Measurements from ENCODE around the gene SNX5. TPM values are rescaled to one million over a fixed set of nuclear protein-coding genes. Genes with fewer than 3 reads are reported as not detected.

Gene SNX5
- total RNA-seq, 5 donors from 2014 or later (not counting 1 experiment from before 2014, with no cell fraction given), result 53.6 to 68.9 (median 56.7) TPM

- H3K4me1 ChIP-seq (ENCODE audit: control insufficient read depth in 1 of 2, extremely low read depth in 1 of 2, insufficient read depth in 2 of 2, low read length in 2 of 2), result no peaks in the 10 kb centered on the region
- DNase-seq (no peak), ATAC-seq (replicated peaks in 1 of 4) (no peak)
- 93% methylated on average over 5 of the region's 8 CpGs for WGBS (ENCODE audit: insufficient coverage)
- no peak overlapping the region for H3K27ac ChIP-seq (ENCODE audit: low read length)
- H3K4me3 ChIP-seq (ENCODE audit: control insufficient read depth in 1 of 2, extremely low read depth in 1 of 2, low read length in 1 of 2), result no peak overlapping the region
- ChIA-PET POLR2A (no interaction called here), CTCF (interaction anchor here in 1 of 2 donors (0.6 kb wide), 1 partner anchor 20 kb away, joined by 3 read pairs; no protein-coding TSS in a partner anchor)
- Mint-ChIP-seq H3K36me3 (no peaks in the 10 kb centered on the region), H3K9me3 (no peaks in the 10 kb centered on the region), H3K4me1 (no peaks in the 10 kb centered on the region), H3K27ac (no peak overlapping the region), H3K27me3 (peaks cover 3 to 7% of the 10 kb centered on the region in 2 donors), H3K4me3 (no peak overlapping the region)
- H3K27me3 ChIP-seq (replicated peaks in 1 of 2; ENCODE audit: control insufficient read depth in 2 of 2, extremely low read depth in 1 of 2, insufficient read depth in 2 of 2, low read length in 1 of 2), result peaks cover 0 to 10% of the 10 kb centered on the region in 2 experiments
- no peaks in the 10 kb centered on the region for H3K9me3 ChIP-seq
- H3K36me3 ChIP-seq (ENCODE audit: control insufficient read depth in 2 of 2, extremely low read depth in 1 of 2, insufficient read depth in 1 of 2, low read length in 1 of 2), result no peaks in the 10 kb centered on the region
These were observed 49.4 kb downstream of the SNX5 start for GRCh38 chr20:17919149-17919548.

DNA sequence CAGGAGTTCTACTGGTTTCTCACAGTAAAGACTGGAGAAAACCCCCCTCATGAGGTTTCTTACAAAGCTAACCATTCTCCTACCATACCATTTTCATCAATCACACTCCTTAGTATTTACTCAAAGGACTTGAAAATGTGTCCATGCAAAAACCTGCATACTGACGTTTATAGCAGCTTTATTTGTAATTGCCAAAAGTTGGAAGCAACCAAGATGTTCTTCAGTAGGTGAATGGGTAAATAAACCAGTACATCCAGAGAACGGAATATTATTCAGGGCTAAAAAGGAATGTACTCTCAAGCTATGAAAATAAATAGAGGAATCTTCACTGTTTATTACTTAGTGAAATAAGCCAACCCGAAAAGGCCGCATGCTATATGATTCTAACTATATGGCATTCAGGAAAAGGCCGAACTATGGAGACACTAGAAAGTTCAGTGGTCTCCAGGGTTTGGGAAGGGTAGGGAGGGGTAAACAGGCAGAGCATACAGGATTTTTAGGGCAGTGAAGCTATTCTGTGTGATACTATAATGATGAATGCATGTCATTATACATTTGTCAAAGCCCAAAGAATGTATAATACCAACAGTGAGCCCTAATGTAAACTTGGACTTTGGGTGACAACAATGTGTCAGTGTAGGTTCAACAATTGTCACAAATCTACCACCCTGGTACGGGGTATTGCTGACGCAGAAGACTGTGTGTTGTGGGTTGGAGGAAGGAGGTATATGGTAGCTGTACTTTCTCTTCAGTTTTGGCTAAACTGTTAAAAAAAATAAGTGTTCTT, 50.6 kb downstream of the SNX5 start:
- CTCF ChIA-PET, result interaction anchor here (0.6 to 0.9 kb wide), 2 partner anchors 50 to 217 kb away, joined by 3 to 12 read pairs; no protein-coding TSS in a partner anchor
- no peak overlapping the region for H3K4me3 Mint-ChIP-seq
- 97% methylated on average over 3 of the region's 7 CpGs for WGBS (ENCODE audit: insufficient coverage)

GRCh38 chr20:17916433-17916891, 52.1 kb downstream of the SNX5 start:
- H3K27ac ChIP-seq (ENCODE audit: low read length), result no peak overlapping the region
- H3K27ac Mint-ChIP-seq, result no peak overlapping the region
- WGBS (ENCODE audit: insufficient coverage), result no CpG with 5 or more reads among the region's 3 CpGs
- H3K36me3 Mint-ChIP-seq, result no peaks in the 10 kb centered on the region
- no peaks in the 10 kb centered on the region for H3K36me3 ChIP-seq (ENCODE audit: control insufficient read depth in 2 of 2, extremely low read depth in 1 of 2, insufficient read depth in 1 of 2, low read length in 1 of 2)
- H3K4me3 Mint-ChIP-seq, result no peak overlapping the region
- no peaks in the 10 kb centered on the region for H3K9me3 Mint-ChIP-seq
- no peak for DNase-seq
- ChIA-PET POLR2A (no interaction called here), CTCF (no interaction called here)
- H3K9me3 ChIP-seq, result no peaks in the 10 kb centered on the region
- ATAC-seq (replicated peaks in 1 of 4), result no peak
- no peak overlapping the region for H3K4me3 ChIP-seq (ENCODE audit: control insufficient read depth in 1 of 2, extremely low read depth in 1 of 2, low read length in 1 of 2)
- no peaks in the 10 kb centered on the region for H3K4me1 ChIP-seq (ENCODE audit: control insufficient read depth in 1 of 2, extremely low read depth in 1 of 2, insufficient read depth in 2 of 2, low read length in 2 of 2)
- no peaks in the 10 kb centered on the region for H3K4me1 Mint-ChIP-seq
- H3K27me3 ChIP-seq (replicated peaks in 1 of 2; ENCODE audit: control insufficient read depth in 2 of 2, extremely low read depth in 1 of 2, insufficient read depth in 2 of 2, low read length in 1 of 2), result peaks cover 0 to 10% of the 10 kb centered on the region in 2 experiments
- peaks cover 14 to 22% of the 10 kb centered on the region in 2 donors for H3K27me3 Mint-ChIP-seq

More for the DNA sequence above, 50.6 kb downstream of the SNX5 start:
- Histone ChIP-seq H3K36me3 (ENCODE audit: control insufficient read depth in 2 of 2, extremely low read depth in 1 of 2, insufficient read depth in 1 of 2, low read length in 1 of 2) (no peaks in the 10 kb centered on the region), H3K27me3 (replicated peaks in 1 of 2; ENCODE audit: control insufficient read depth in 2 of 2, extremely low read depth in 1 of 2, insufficient read depth in 2 of 2, low read length in 1 of 2) (peaks cover 0 to 10% of the 10 kb centered on the region in 2 experiments), H3K4me1 (ENCODE audit: control insufficient read depth in 1 of 2, extremely low read depth in 1 of 2, insufficient read depth in 2 of 2, low read length in 2 of 2) (no peaks in the 10 kb centered on the region), H3K9me3 (no peaks in the 10 kb centered on the region), H3K27ac (ENCODE audit: low read length) (no peak overlapping the region), H3K4me3 (ENCODE audit: control insufficient read depth in 1 of 2, extremely low read depth in 1 of 2, low read length in 1 of 2) (no peak overlapping the region)
- H3K9me3 Mint-ChIP-seq, result no peaks in the 10 kb centered on the region
- no peaks in the 10 kb centered on the region for H3K4me1 Mint-ChIP-seq
- no peaks in the 10 kb centered on the region for H3K36me3 Mint-ChIP-seq
- DNase-seq (no peak), ATAC-seq (replicated peaks in 1 of 4) (no peak)
- POLR2A ChIA-PET, result interaction anchor here in 1 of 2 donors (0.7 kb wide), 1 partner anchor 418 kb away, joined by 3 read pairs; no protein-coding TSS in a partner anchor
- no peak overlapping the region for H3K27ac Mint-ChIP-seq
- peaks cover 5 to 12% of the 10 kb centered on the region in 2 donors for H3K27me3 Mint-ChIP-seq

GRCh38 chr20:17914957-17915356, 53.6 kb downstream of the SNX5 start:
- no peak overlapping the region for H3K27ac ChIP-seq (ENCODE audit: low read length)
- CTCF ChIA-PET, result interaction anchor here in 1 of 2 donors (0.7 kb wide), 1 partner anchor 1373 kb away, joined by 6 read pairs; no protein-coding TSS in a partner anchor
- Mint-ChIP-seq H3K36me3 (no peaks in the 10 kb centered on the region), H3K27ac (no peak overlapping the region), H3K4me3 (no peak overlapping the region), H3K9me3 (no peaks in the 10 kb centered on the region), H3K27me3 (peaks cover 18 to 27% of the 10 kb centered on the region in 2 donors), H3K4me1 (no peaks in the 10 kb centered on the region)
- peaks cover 0 to 12% of the 10 kb centered on the region in 2 experiments for H3K27me3 ChIP-seq (replicated peaks in 1 of 2; ENCODE audit: control insufficient read depth in 2 of 2, extremely low read depth in 1 of 2, insufficient read depth in 2 of 2, low read length in 1 of 2)
- H3K36me3 ChIP-seq (ENCODE audit: control insufficient read depth in 2 of 2, extremely low read depth in 1 of 2, insufficient read depth in 1 of 2, low read length in 1 of 2), result no peaks in the 10 kb centered on the region
- no peaks in the 10 kb centered on the region for H3K9me3 ChIP-seq
- WGBS (ENCODE audit: insufficient coverage), result 75% methylated on average over 1 of the region's 4 CpGs
- H3K4me3 ChIP-seq (ENCODE audit: control insufficient read depth in 1 of 2, extremely low read depth in 1 of 2, low read length in 1 of 2), result no peak overlapping the region
- ATAC-seq (replicated peaks in 1 of 4), result no peak
- no peak for DNase-seq
- H3K4me1 ChIP-seq (ENCODE audit: control insufficient read depth in 1 of 2, extremely low read depth in 1 of 2, insufficient read depth in 2 of 2, low read length in 2 of 2), result no peaks in the 10 kb centered on the region
- POLR2A ChIA-PET, result no interaction called here

- POLR2A ChIA-PET, result no interaction called here
- Histone ChIP-seq H3K9me3 (no peaks in the 10 kb centered on the region), H3K4me3 (ENCODE audit: control insufficient read depth in 1 of 2, extremely low read depth in 1 of 2, low read length in 1 of 2) (no peak overlapping the region), H3K27ac (ENCODE audit: low read length) (no peak overlapping the region), H3K36me3 (ENCODE audit: control insufficient read depth in 2 of 2, extremely low read depth in 1 of 2, insufficient read depth in 1 of 2, low read length in 1 of 2) (no peaks in the 10 kb centered on the region), H3K27me3 (replicated peaks in 1 of 2; ENCODE audit: control insufficient read depth in 2 of 2, extremely low read depth in 1 of 2, insufficient read depth in 2 of 2, low read length in 1 of 2) (peaks cover 0 to 18% of the 10 kb centered on the region in 2 experiments), H3K4me1 (ENCODE audit: control insufficient read depth in 1 of 2, extremely low read depth in 1 of 2, insufficient read depth in 2 of 2, low read length in 2 of 2) (no peaks in the 10 kb centered on the region)
- peak overlapping the region in 1 of 2 donors; percentile 0 for H3K27ac Mint-ChIP-seq
- no peak overlapping the region for H3K4me3 Mint-ChIP-seq
- ATAC-seq (replicated peaks in 1 of 4) (no peak), DNase-seq (no peak)
- H3K4me1 Mint-ChIP-seq, result no peaks in the 10 kb centered on the region
- no peaks in the 10 kb centered on the region for H3K36me3 Mint-ChIP-seq
- CTCF ChIA-PET, result interaction anchor here (0.6 to 1.0 kb wide), 2 partner anchors 26 to 673 kb away, joined by 3 to 4 read pairs; no protein-coding TSS in a partner anchor
- 86% methylated on average over 2 of the region's 2 CpGs for WGBS (ENCODE audit: insufficient coverage)
- H3K9me3 Mint-ChIP-seq, result no peaks in the 10 kb centered on the region
- peaks cover 19 to 32% of the 10 kb centered on the region in 2 donors for H3K27me3 Mint-ChIP-seq
These were observed 55.7 kb downstream of the SNX5 start for GRCh38 chr20:17912916-17913315.

GRCh38 chr20:17911927-17912326, 56.7 kb downstream of the SNX5 start:
- 86% methylated on average over 3 of the region's 4 CpGs for WGBS (ENCODE audit: insufficient coverage)
- Histone ChIP-seq H3K4me3 (ENCODE audit: control insufficient read depth in 1 of 2, extremely low read depth in 1 of 2, low read length in 1 of 2) (no peak overlapping the region), H3K9me3 (no peaks in the 10 kb centered on the region), H3K27me3 (replicated peaks in 1 of 2; ENCODE audit: control insufficient read depth in 2 of 2, extremely low read depth in 1 of 2, insufficient read depth in 2 of 2, low read length in 1 of 2) (peaks cover 0 to 15% of the 10 kb centered on the region in 2 experiments), H3K36me3 (ENCODE audit: control insufficient read depth in 2 of 2, extremely low read depth in 1 of 2, insufficient read depth in 1 of 2, low read length in 1 of 2) (no peaks in the 10 kb centered on the region), H3K4me1 (ENCODE audit: control insufficient read depth in 1 of 2, extremely low read depth in 1 of 2, insufficient read depth in 2 of 2, low read length in 2 of 2) (no peaks in the 10 kb centered on the region), H3K27ac (ENCODE audit: low read length) (no peak overlapping the region)
- ATAC-seq (replicated peaks in 1 of 4), result no peak
- Mint-ChIP-seq H3K4me1 (no peaks in the 10 kb centered on the region), H3K4me3 (no peak overlapping the region), H3K36me3 (no peaks in the 10 kb centered on the region), H3K27me3 (peaks cover 19 to 32% of the 10 kb centered on the region in 2 donors), H3K9me3 (no peaks in the 10 kb centered on the region), H3K27ac (no peak overlapping the region)
- DNase-seq, result no peak
- POLR2A ChIA-PET, result no interaction called here
- CTCF ChIA-PET, result interaction anchor here in 1 of 2 donors (0.6 kb wide), 1 partner anchor 342 kb away, joined by 4 read pairs; the partner anchor contains the start of gene DSTN
